Spleen (tissue), 11 donors: ENCODE data around the gene KLC3. TPM values are rescaled to one million over a fixed set of nuclear protein-coding genes. Genes with fewer than 3 reads are reported as not detected.
"Not testable (repeated sequence)": the region's sequence is repeated elsewhere in the genome, so short reads cannot be mapped to it uniquely, and the experiment has no call there.

ENCODE experiments used
- DNase-seq: peaks from one replicate; pipeline ENCODE4 v3.0.0-alpha.2; 2020
- H3K27ac ChIP-seq, 8 donors: fragments of 200-600 bp; sonication (generic) in 7 of 8; 1 replicate in 4 of 8; 2 replicates in 4 of 8; pipeline versions ENCODE4 v1.5.0 to v1.8.0; 2016 to 2021; ENCODE audit warnings: inconsistent platforms in 4 of 8, mild to moderate bottlenecking in 4 of 8, moderate library complexity in 1 of 8
- H3K27me3 ChIP-seq, 7 donors: fragments of 200-600 bp; sonication (generic) in 6 of 7; replicated peaks in 1 of 7; 1 replicate in 4 of 7; 2 replicates in 3 of 7; pipeline versions ENCODE4 v1.5.0 to v1.8.0; 2016 to 2021; ENCODE audit warnings: inconsistent platforms in 3 of 7, mild to moderate bottlenecking in 1 of 7
- H3K36me3 ChIP-seq, 6 donors: fragments of 200-600 bp; sonication (generic) in 5 of 6; 1 replicate in 4 of 6; 2 replicates in 2 of 6; pipeline versions ENCODE4 v1.5.0 to v1.8.0; 2016 to 2021; ENCODE audit warnings: inconsistent platforms in 2 of 6
- H3K4me1 ChIP-seq, 6 donors: fragments of 200-600 bp; sonication (generic) in 5 of 6; 1 replicate in 3 of 6; 2 replicates in 3 of 6; pipeline versions ENCODE4 v1.5.0 to v1.8.0; 2016 to 2021; ENCODE audit warnings: inconsistent platforms in 3 of 6
- H3K4me3 ChIP-seq, 8 donors: fragments of 200-600 bp; sonication (generic) in 7 of 8; 1 replicate in 4 of 8; 2 replicates in 4 of 8; pipeline versions ENCODE4 v1.5.0 to v1.8.0; 2016 to 2021; ENCODE audit warnings: inconsistent platforms in 4 of 8, mild to moderate bottlenecking in 4 of 8, moderate library complexity in 2 of 8
- H3K9me3 ChIP-seq, 8 donors: fragments of 200-600 bp; sonication (generic) in 7 of 8; 1 replicate in 4 of 8; 2 replicates in 4 of 8; pipeline versions ENCODE4 v1.5.0 to v1.8.0; 2016 to 2021; ENCODE audit warnings: inconsistent platforms in 4 of 8
- POLR2A ChIP-seq, 3 donors: fragments of 450-650 bp; IDR thresholded peaks; one replicate each; pipeline ENCODE4 v1.5.1; 2017; ENCODE audit warnings: antibody characterized with exemption in 3 of 3, mild to moderate bottlenecking in 1 of 3
- POLR2AphosphoS5 ChIP-seq, 3 donors: sonication (generic); formaldehyde crosslinking; IDR thresholded peaks; one replicate each; pipeline ENCODE4 v1.5.1; 2017; ENCODE audit warnings: antibody characterized with exemption in 3 of 3
- WGBS, 5 donors: extraction: QIAGEN DNeasy Blood & Tissue Kit in 3 of 5; methylation state at CpG; one replicate each; pipeline versions ENCODE4 v1.1.5 to v1.1.7; 2013 to 2018; 5-methylcytosine and 5-hydroxymethylcytosine counted together
- intact Hi-C: fragments of 100-400 bp; cut with DNase I; formaldehyde crosslinking; loops from one replicate; pipeline ENCODE4 v1.15.0; 2023; ENCODE audit warnings: low total_unique reads
- polyA plus RNA-seq, 3 donors: library from polyadenylated mRNA; stranded (reverse); fragments of 200-250 nt; gene quantifications; one replicate each; pipeline ENCODE4 v1.2.1, GENCODE V29; 2013
- total RNA-seq, 7 donors: library from RNA; depleted of rRNA in 3 of 7; stranded (reverse); fragments of >200 nt in 3 of 7; fragmentation: NEBNext Ultra II Directional in 4 of 7; extraction: Animal tissue kit (Norgen Biotek cat#: 25700) in 4 of 7; gene quantifications; one replicate each; pipeline versions ENCODE4 v1.1.0 to v1.2.1, GENCODE V29; 2016 to 2021
- TF ChIP-seq, protein P1 (sequence below), 11 experiments: fragments of 200-600 bp in 7 of 11; fragments of 450-650 bp in 4 of 11; sonication (generic) in 4 of 11; IDR thresholded peaks in 8 of 11; conservative IDR thresholded peaks in 3 of 11; 1 replicate in 7 of 11; 2 replicates in 4 of 11; pipeline versions ENCODE4 v1.4.0 to v1.8.0; 2016 to 2021; ENCODE audit warnings: antibody characterized with exemption in 11 of 11, inconsistent platforms in 4 of 11, mild to moderate bottlenecking in 1 of 11
- donor health status: healthy with polysubstance abuse.
- donor health status: DM: no; HTN: no; CAD: no; lungs with moderate emphysema.
- donor health status: DM: no; HTN: no; CAD: no.
- donor health status: Bipolar disorder and iron deficiency.
- donor health status: healthy.
- donor health status: DM: no; HTN: no; CAD: no.
- donor health status: DM: yes; HTN: yes; CAD: no.

KLC3 gene
- total and polyA plus RNA-seq, 10 donors: 0.05 to 0.87 (median 0.08) TPM; not detected in 6

DNA sequence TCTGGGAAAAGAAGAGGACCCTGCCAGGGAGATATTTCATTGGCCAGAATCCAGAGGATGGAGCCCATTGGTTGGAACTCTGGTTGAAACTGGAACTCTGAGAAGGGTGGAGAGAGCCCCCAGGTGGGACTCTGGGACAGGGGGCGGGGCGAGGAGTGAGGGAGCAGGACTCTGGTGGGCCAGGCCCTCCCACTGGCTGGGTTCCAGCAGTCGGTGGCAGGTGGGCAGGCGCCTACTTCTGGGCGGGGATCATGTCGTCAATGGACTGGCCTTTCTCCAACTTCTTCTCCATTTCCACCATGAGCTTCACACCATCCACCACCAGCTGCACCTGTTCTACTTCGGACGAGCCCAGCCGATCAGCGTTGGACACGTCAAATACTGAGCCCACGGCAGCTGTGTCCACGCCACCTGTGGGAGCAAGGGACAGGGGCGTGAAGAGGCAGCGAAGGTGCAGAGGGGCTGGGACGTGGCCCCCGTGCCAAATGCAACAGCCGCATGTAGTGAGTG, 34.0 kb upstream of the KLC3 start:
- Histone ChIP-seq H3K36me3 (peaks cover 0 to 18% (median 4%) of the 10 kb centered on the region in 6 donors), H3K9me3 (peaks cover 0 to 8% (median 0%) of the 10 kb centered on the region in 8 donors), H3K4me3 (no peak overlapping the region), H3K4me1 (no peaks in the 10 kb centered on the region), H3K27ac (no peak overlapping the region), H3K27me3 (peaks cover 0 to 5% (median 0%) of the 10 kb centered on the region in 7 donors)
- intact Hi-C loops: no loop called here
- WGBS, 5 donors: 77 to 83% (median 79%) methylated on average over 17 to 18 of the region's 18 CpGs
- TF ChIP-seq POLR2AphosphoS5 (IDR thresholded peaks at IDR 0.05) (peak in 2 of 3 donors; percentile 17 to 59), POLR2A (IDR thresholded peaks at IDR 0.05) (no peak)
- TF ChIP-seq, protein P1, sequence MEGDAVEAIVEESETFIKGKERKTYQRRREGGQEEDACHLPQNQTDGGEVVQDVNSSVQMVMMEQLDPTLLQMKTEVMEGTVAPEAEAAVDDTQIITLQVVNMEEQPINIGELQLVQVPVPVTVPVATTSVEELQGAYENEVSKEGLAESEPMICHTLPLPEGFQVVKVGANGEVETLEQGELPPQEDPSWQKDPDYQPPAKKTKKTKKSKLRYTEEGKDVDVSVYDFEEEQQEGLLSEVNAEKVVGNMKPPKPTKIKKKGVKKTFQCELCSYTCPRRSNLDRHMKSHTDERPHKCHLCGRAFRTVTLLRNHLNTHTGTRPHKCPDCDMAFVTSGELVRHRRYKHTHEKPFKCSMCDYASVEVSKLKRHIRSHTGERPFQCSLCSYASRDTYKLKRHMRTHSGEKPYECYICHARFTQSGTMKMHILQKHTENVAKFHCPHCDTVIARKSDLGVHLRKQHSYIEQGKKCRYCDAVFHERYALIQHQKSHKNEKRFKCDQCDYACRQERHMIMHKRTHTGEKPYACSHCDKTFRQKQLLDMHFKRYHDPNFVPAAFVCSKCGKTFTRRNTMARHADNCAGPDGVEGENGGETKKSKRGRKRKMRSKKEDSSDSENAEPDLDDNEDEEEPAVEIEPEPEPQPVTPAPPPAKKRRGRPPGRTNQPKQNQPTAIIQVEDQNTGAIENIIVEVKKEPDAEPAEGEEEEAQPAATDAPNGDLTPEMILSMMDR (IDR thresholded peaks at IDR 0.05 in 8 of 11, conservative IDR thresholded peaks at IDR 0.05 in 3 of 11): no peak
- no peak for DNase-seq

DNA sequence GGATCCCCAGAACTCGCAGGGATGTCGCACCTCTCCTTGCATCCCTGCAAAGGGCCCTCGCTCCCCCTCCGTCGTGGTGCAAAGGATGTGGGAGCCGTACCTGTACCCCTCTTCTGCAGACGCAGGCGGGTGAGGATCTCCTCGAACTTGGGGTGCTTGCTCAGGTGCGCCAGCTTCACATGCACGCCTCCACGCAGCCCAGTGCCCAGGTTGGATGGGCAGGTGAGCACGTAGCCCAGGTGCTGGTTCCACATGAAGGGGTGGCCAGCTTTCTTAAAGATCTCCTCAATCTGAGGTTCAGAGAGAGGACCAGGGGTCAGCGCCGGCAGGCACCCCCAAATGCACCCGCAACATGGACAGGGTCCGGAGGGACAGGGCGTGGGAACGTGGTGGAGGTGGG, 33.2 kb upstream of the KLC3 start:
- H3K4me1 ChIP-seq: no peaks in the 10 kb centered on the region
- H3K36me3 ChIP-seq: peaks cover 0 to 11% (median 3%) of the 10 kb centered on the region in 6 donors
- H3K9me3 ChIP-seq: peaks cover 0 to 8% (median 0%) of the 10 kb centered on the region in 8 donors
- TF ChIP-seq, protein P1 (IDR thresholded peaks at IDR 0.05 in 8 of 11, conservative IDR thresholded peaks at IDR 0.05 in 3 of 11): no peak
- peak in 1 of 3 donors; percentile 41 for TF ChIP-seq POLR2AphosphoS5 (IDR thresholded peaks at IDR 0.05)
- no peak for TF ChIP-seq POLR2A (IDR thresholded peaks at IDR 0.05)
- no peak for DNase-seq
- H3K27me3 ChIP-seq: peaks cover 0 to 13% (median 0%) of the 10 kb centered on the region in 7 donors
- 89 to 92% (median 91%) methylated on average over 8 to 19 of the region's 19 CpGs for WGBS, 5 donors
- intact Hi-C loops: no loop called here
- H3K4me3 ChIP-seq: no peak overlapping the region
- H3K27ac ChIP-seq: no peak overlapping the region

DNA sequence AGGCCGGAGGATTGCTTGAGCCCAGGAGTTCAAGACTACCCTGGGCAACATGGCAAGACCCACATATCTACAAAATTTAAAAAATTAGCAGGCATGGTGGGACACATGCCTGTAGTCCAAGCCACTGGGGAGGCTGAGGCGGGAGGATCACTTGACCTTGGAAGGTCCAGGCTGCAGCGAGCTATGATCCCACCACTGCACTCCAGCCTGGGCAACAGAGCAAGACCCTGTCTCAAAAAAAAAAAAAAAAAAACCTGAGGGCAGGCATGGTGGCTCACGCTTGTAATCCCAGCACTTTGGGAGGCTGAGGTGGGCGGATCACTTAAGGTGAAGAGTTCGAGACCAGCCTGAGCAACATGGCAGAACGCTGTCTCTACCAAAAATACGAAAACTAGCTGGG, 31.2 kb upstream of the KLC3 start:
- H3K27ac ChIP-seq, H3K4me1 ChIP-seq, H3K9me3 ChIP-seq, DNase-seq, intact Hi-C loops, H3K36me3 ChIP-seq, H3K4me3 ChIP-seq: not testable (repeated sequence)
- peaks cover 0 to 19% (median 0%) of the 10 kb centered on the region in 7 donors for H3K27me3 ChIP-seq
- WGBS, 5 donors: 92 to 98% (median 95%) methylated on average over 8 of the region's 8 CpGs

DNA sequence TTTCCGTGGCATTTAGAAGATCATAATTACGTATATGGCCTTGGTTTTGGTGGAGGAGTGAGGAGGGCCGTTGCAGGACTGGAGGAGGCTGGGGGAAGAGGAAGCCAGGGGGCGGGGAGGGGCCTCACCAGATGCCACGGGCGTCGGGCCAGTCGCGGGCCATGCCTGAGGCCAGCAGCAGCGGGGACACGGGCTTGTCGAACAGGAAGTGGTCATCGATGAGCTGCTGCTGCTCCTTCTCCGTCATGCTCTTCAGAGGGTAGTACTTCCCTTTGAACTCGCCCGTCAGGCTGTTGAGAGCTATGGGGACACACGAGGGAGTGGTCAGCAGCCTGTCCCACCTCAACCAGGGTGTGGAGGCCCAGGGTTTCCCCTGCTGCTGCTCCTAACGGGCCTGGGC, 28.9 kb upstream of the KLC3 start:
- Histone ChIP-seq H3K4me3 (no peak overlapping the region), H3K36me3 (no peaks in the 10 kb centered on the region), H3K4me1 (no peaks in the 10 kb centered on the region), H3K27ac (no peak overlapping the region), H3K27me3 (peaks cover 0 to 39% (median 0%) of the 10 kb centered on the region in 7 donors), H3K9me3 (no peaks in the 10 kb centered on the region)
- WGBS, 5 donors: 9 to 25% (median 16%) methylated on average over 13 to 18 of the region's 18 CpGs
- intact Hi-C loops: no loop called here
- DNase-seq: no peak
- TF ChIP-seq POLR2A (IDR thresholded peaks at IDR 0.05): no peak

DNA sequence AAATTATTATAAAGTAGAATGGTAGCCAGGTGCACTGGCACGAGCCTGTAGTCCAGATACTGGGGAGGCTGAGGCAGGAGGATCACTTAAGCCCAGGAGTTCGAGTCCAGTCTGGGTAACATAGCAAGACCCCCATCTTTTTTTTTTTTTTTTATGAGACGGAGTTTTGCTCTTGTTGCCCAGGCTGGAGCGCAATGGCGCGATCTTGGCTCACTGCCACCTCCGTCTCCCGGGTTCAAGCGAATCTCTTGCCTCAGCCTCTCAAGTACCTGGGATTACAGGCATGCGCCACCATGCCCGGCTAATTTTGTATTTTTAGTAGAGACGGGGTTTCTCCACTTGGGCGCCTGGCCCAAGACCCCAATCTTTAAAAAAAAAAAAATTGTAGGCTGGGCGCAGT, 28.3 kb upstream of the KLC3 start:
- H3K27ac ChIP-seq, H3K4me1 ChIP-seq, intact Hi-C loops, H3K9me3 ChIP-seq, H3K36me3 ChIP-seq, H3K4me3 ChIP-seq, DNase-seq: not testable (repeated sequence)
- WGBS, 5 donors: 87 to 94% (median 94%) methylated on average over 14 of the region's 14 CpGs
- H3K27me3 ChIP-seq: peaks cover 0 to 45% (median 0%) of the 10 kb centered on the region in 7 donors
